ENCODE results near the gene TMOD1. TPM values are rescaled to one million over a fixed set of nuclear protein-coding genes. Genes with fewer than 3 reads are reported as not detected.
"Not testable (repeated sequence)": the region's sequence is repeated elsewhere in the genome, so short reads cannot be mapped to it uniquely, and the experiment has no call there.

TMOD1 gene
- total and polyA plus RNA-seq, 2 of the 13 experiments (the other 11 are each of a cell fraction or from before 2014, with no cell fraction given): 0.04 to 0.07 TPM

GRCh38 chr9:97453573-97453972, 47.9 kb upstream of the TMOD1 start:
- H4K20me1 ChIP-seq (ENCODE audit: insufficient read depth, low read length); CTCF ChIA-PET (ENCODE audit: low intra/inter-chr PET ratio, low total read pairs); H3K4me2 ChIP-seq (ENCODE audit: low read depth, low read length); H3K36me3 ChIP-seq (replicated peaks in 1 of 2; ENCODE audit: control insufficient read depth in 1 of 2, insufficient read depth in 2 of 2, low read length in 2 of 2); H3K9me3 ChIP-seq (ENCODE audit: low read length); FAIRE-seq; POLR2A ChIA-PET; BruUV-seq (replicated peaks); H3K4me3 ChIP-seq (replicated peaks in 1 of 3; ENCODE audit: insufficient read depth in 1 of 3, low read depth in 2 of 3, low read length in 3 of 3); H3K9ac ChIP-seq (ENCODE audit: insufficient read depth, low read depth, low read length); in situ Hi-C loops (cut with HindIII; ENCODE audit: extremely low pct_ligation_motif_present, low pct_unique_long_range_greater_than_20kb); H3K27ac ChIP-seq (ENCODE audit: extremely low read length, insufficient read depth, low read length); H2AFZ ChIP-seq (ENCODE audit: low read length); H3K27me3 ChIP-seq (ENCODE audit: control insufficient read depth in 1 of 2, insufficient read depth in 2 of 2, low read length in 2 of 2); ATAC-seq; intact Hi-C loops (cut with micrococcal nuclease; ENCODE audit: unreplicated experiment); H3K79me2 ChIP-seq (ENCODE audit: insufficient read depth, low read length); TF ChIP-seq SOX6, SOX13 (IDR thresholded peaks at IDR 0.05): not testable (repeated sequence)
- peak; percentile 37; the same call in 1 of the 2 replicates for TF ChIP-seq ARID5B (CRISPR knock-in tag; IDR thresholded peaks at IDR 0.05)
- peak; percentile 82 for TF ChIP-seq CEBPG (CRISPR knock-in tag; IDR thresholded peaks at IDR 0.05)
- TF ChIP-seq ZNF362 (CRISPR knock-in tag; IDR thresholded peaks at IDR 0.05; ENCODE audit: borderline replicate concordance): peak; percentile 41; the same call in 1 of the 2 replicates
- TF ChIP-seq SOX6 (CRISPR knock-in tag; IDR thresholded peaks at IDR 0.05): peak; percentile 90
- TF ChIP-seq HNF4A (CRISPR knock-in tag; IDR thresholded peaks at IDR 0.05): peak; percentile 66
- TF ChIP-seq TEF (CRISPR knock-in tag; IDR thresholded peaks at IDR 0.05): peak; percentile 58; the same call in 1 of the 2 replicates
- TF ChIP-seq NCOR1 (IDR thresholded peaks at IDR 0.05; ENCODE audit: borderline replicate concordance, low read length): peak; percentile 69; the same call in 1 of the 2 replicates
- peak; percentile 92 for TF ChIP-seq SOX5 (CRISPR knock-in tag; IDR thresholded peaks at IDR 0.05; ENCODE audit: borderline replicate concordance)
- peak in 1 of 2 experiments; percentile 90; a peak in 2 of 4 replicates for TF ChIP-seq SOX13 (CRISPR knock-in tag; conservative IDR thresholded peaks at IDR 0.05 in 1 of 2, IDR thresholded peaks at IDR 0.05 in 1 of 2)
- peak; percentile 66 for TF ChIP-seq CEBPB (IDR thresholded peaks at IDR 0.05; ENCODE audit: borderline replicate concordance, low read depth, low read length)
- peak; percentile 42 for TF ChIP-seq GATAD2A (CRISPR knock-in tag; IDR thresholded peaks at IDR 0.05)
- peak; percentile 33 for DNase-seq (ENCODE audit: low spot score)
- H3K4me1 ChIP-seq (ENCODE audit: insufficient read depth, low read length): peaks cover 15% of the 10 kb centered on the region
- WGBS (ENCODE audit: low lambda C conversion rate): 97% methylated on average over 3 of the region's 3 CpGs

GRCh38 chr9:97456841-97457240, 44.6 kb upstream of the TMOD1 start:
- DNase-seq (ENCODE audit: low spot score); H3K4me3 ChIP-seq (replicated peaks in 1 of 3; ENCODE audit: insufficient read depth in 1 of 3, low read depth in 2 of 3, low read length in 3 of 3); H3K9ac ChIP-seq (ENCODE audit: insufficient read depth, low read depth, low read length); in situ Hi-C loops (cut with HindIII; ENCODE audit: extremely low pct_ligation_motif_present, low pct_unique_long_range_greater_than_20kb); H3K4me2 ChIP-seq (ENCODE audit: low read depth, low read length); H3K36me3 ChIP-seq (replicated peaks in 1 of 2; ENCODE audit: control insufficient read depth in 1 of 2, insufficient read depth in 2 of 2, low read length in 2 of 2); intact Hi-C loops (cut with micrococcal nuclease; ENCODE audit: unreplicated experiment); FAIRE-seq; H3K79me2 ChIP-seq (ENCODE audit: insufficient read depth, low read length); ATAC-seq; H4K20me1 ChIP-seq (ENCODE audit: insufficient read depth, low read length); H3K9me3 ChIP-seq (ENCODE audit: low read length); BruUV-seq (replicated peaks); POLR2A ChIA-PET; H2AFZ ChIP-seq (ENCODE audit: low read length); H3K27ac ChIP-seq (ENCODE audit: extremely low read length, insufficient read depth, low read length); CTCF ChIA-PET (ENCODE audit: low intra/inter-chr PET ratio, low total read pairs); H3K27me3 ChIP-seq (ENCODE audit: control insufficient read depth in 1 of 2, insufficient read depth in 2 of 2, low read length in 2 of 2): not testable (repeated sequence)
- H3K4me1 ChIP-seq (ENCODE audit: insufficient read depth, low read length): peaks cover 15% of the 10 kb centered on the region
